IMR-90 (cell line): ENCODE results near the gene UPK2. TPM values are rescaled to one million over a fixed set of nuclear protein-coding genes. Genes with fewer than 3 reads are reported as not detected.

Source experiments
- ATAC-seq: fragments of 200-7000 bp; cut with Tn5 transposase; 2 replicates; pipeline ENCODE4 v1.9.1; 2020; ENCODE audit warnings: low read depth, mild to moderate bottlenecking, moderate library complexity
- BruUV-seq: library from RNA; stranded (reverse); fragments of 400-500 nt; replicated peaks from 2 replicates; lab custom pipeline; 2021; lab: Mats Ljungman, UMichigan
- CTCF ChIA-PET: fragments of 300-600 bp; formaldehyde crosslinking; extraction: SDS; loops from one replicate; lab custom pipeline; 2021; ENCODE audit warnings: antibody characterized with exemption; lab: Yijun Ruan, JAX
- POLR2A ChIA-PET: fragments of 300-600 bp; sonication (Branson Sonifier 250); formaldehyde crosslinking; loops from one replicate; lab custom pipeline; 2022; ENCODE audit warnings: antibody characterized with exemption; ENCODE audit not compliant: unreplicated experiment; lab: Charles Lee
- DNase-seq: peaks from one replicate; pipeline ENCODE4 v3.0.0; 2013
- H2AFZ ChIP-seq: replicated peaks from 2 replicates; pipeline ENCODE3; 2013; ENCODE audit warnings: low read length, mild to moderate bottlenecking; ENCODE audit not compliant: poor library complexity
- H2AK5ac ChIP-seq: 2 replicates; pipeline ENCODE4 v1.6.1; 2013; ENCODE audit warnings: low read depth, low read length, inconsistent platforms
- H2AK9ac ChIP-seq: replicated peaks from 2 replicates; pipeline ENCODE3; 2013; ENCODE audit warnings: mild to moderate bottlenecking, low read depth, low read length, moderate library complexity; ENCODE audit not compliant: poor library complexity
- H2BK120ac ChIP-seq: 2 replicates; pipeline ENCODE4 v1.6.1; 2013; ENCODE audit warnings: low read depth, low read length, inconsistent platforms
- H2BK15ac ChIP-seq: 3 replicates; pipeline ENCODE4 v1.6.1; 2013; ENCODE audit warnings: low read depth, low read length, inconsistent platforms
- H2BK20ac ChIP-seq: 2 replicates; pipeline ENCODE4 v1.6.1; 2013; ENCODE audit warnings: low read depth, mild to moderate bottlenecking, inconsistent platforms, low read length, moderate library complexity
- H2BK5ac ChIP-seq: 2 replicates; pipeline ENCODE4 v1.6.1; 2013; ENCODE audit warnings: mild to moderate bottlenecking, low read depth, low read length, inconsistent platforms; ENCODE audit not compliant: poor library complexity, severe bottlenecking
- H3K14ac ChIP-seq: replicated peaks from 2 replicates; pipeline ENCODE4 v1.6.1; 2013; ENCODE audit warnings: low read depth, low read length, inconsistent platforms
- H3K18ac ChIP-seq: 2 replicates; pipeline ENCODE4 v1.6.1; 2013; ENCODE audit warnings: low read depth, low read length, control low read depth
- H3K23ac ChIP-seq: 2 replicates; pipeline ENCODE4 v1.6.1; 2013; ENCODE audit warnings: low read depth, low read length, inconsistent platforms
- H3K27ac ChIP-seq: 2 replicates; pipeline ENCODE4 v1.5.1; 2013; ENCODE audit warnings: mild to moderate bottlenecking, control low read depth, low read length; ENCODE audit not compliant: insufficient read depth
- H3K27me3 ChIP-seq: 2 replicates; pipeline ENCODE4 v1.6.1; 2013; ENCODE audit warnings: low read length; ENCODE audit not compliant: control insufficient read depth, insufficient read depth
- H3K36me3 ChIP-seq: 2 replicates; pipeline ENCODE4 v1.6.1; 2013; ENCODE audit warnings: low read length, mixed read lengths; ENCODE audit not compliant: control insufficient read depth, insufficient read depth
- H3K4ac ChIP-seq: 2 replicates; pipeline ENCODE4 v1.6.1; 2013; ENCODE audit warnings: low read depth, low read length, inconsistent platforms
- H3K4me1 ChIP-seq: 2 replicates; pipeline ENCODE4 v1.6.1; 2013; ENCODE audit warnings: low read length, mixed read lengths; ENCODE audit not compliant: control insufficient read depth, insufficient read depth
- H3K4me2 ChIP-seq: 2 replicates; pipeline ENCODE4 v1.6.1; 2013; ENCODE audit warnings: low read depth, mild to moderate bottlenecking, control low read depth, low read length, moderate library complexity
- H3K4me3 ChIP-seq: 2 replicates; pipeline ENCODE4 v1.5.1; 2013; ENCODE audit warnings: low read depth, mild to moderate bottlenecking, control low read depth, low read length, moderate library complexity; ENCODE audit not compliant: insufficient read depth
- H3K56ac ChIP-seq: 2 replicates; pipeline ENCODE4 v1.6.1; 2013; ENCODE audit warnings: low read length, inconsistent platforms; ENCODE audit not compliant: insufficient read depth; ENCODE audit errors: extremely low read depth
- H3K79me1 ChIP-seq, 2 experiments: 2 replicates each; pipeline ENCODE4 v1.6.1; 2013; ENCODE audit warnings: low read length in 2 of 2, inconsistent platforms in 1 of 2, low read depth in 1 of 2
- H3K9ac ChIP-seq: 2 replicates; pipeline ENCODE4 v1.6.1; 2013; ENCODE audit warnings: low read depth, low read length, control low read depth
- H3K9me1 ChIP-seq: 2 replicates; pipeline ENCODE4 v1.6.1; 2013; ENCODE audit warnings: low read length, inconsistent platforms; ENCODE audit not compliant: insufficient read depth
- H3K9me3 ChIP-seq: 2 replicates; pipeline ENCODE4 v1.6.1; 2013; ENCODE audit warnings: low read length; ENCODE audit not compliant: control insufficient read depth, insufficient read depth
- H4K20me1 ChIP-seq: 2 replicates; pipeline ENCODE4 v1.6.1; 2013; ENCODE audit warnings: low read length, inconsistent platforms; ENCODE audit not compliant: insufficient read depth
- H4K5ac ChIP-seq: 2 replicates; pipeline ENCODE4 v1.6.1; 2013; ENCODE audit warnings: mild to moderate bottlenecking, low read depth, low read length, control low read depth
- H4K8ac ChIP-seq, 2 experiments: 2 replicates each; pipeline ENCODE4 v1.6.1; 2013; ENCODE audit warnings: low read depth in 2 of 2, low read length in 2 of 2, control low read depth in 1 of 2, inconsistent platforms in 1 of 2
- H4K91ac ChIP-seq: 2 replicates; pipeline ENCODE4 v1.6.1; 2013; ENCODE audit warnings: low read depth, low read length, inconsistent platforms; ENCODE audit not compliant: insufficient read depth
- CEBPB ChIP-seq: IDR thresholded peaks from 2 replicates; pipeline ENCODE4 v1.6.1; 2012; ENCODE audit warnings: low read depth, low read length, improper control_type of control experiment
- CHD1 ChIP-seq: IDR thresholded peaks from 2 replicates; pipeline ENCODE4 v1.6.1; 2012; ENCODE audit warnings: low read depth, low read length, improper control_type of control experiment
- FOS ChIP-seq: fragments of 150-350 bp; IDR thresholded peaks from 2 replicates; pipeline ENCODE4 v1.6.1; 2016; ENCODE audit warnings: low read depth, low read length
- MAFK ChIP-seq: IDR thresholded peaks from 2 replicates; pipeline ENCODE4 v1.6.1; 2012; ENCODE audit warnings: low read depth, low read length, improper control_type of control experiment
- MAZ ChIP-seq: IDR thresholded peaks from 2 replicates; pipeline ENCODE4 v1.6.1; 2012; ENCODE audit warnings: low read depth, mild to moderate bottlenecking, low read length, improper control_type of control experiment, moderate library complexity, borderline replicate concordance
- MXI1 ChIP-seq: IDR thresholded peaks from 2 replicates; pipeline ENCODE4 v1.6.1; 2012; ENCODE audit warnings: low read depth, mild to moderate bottlenecking, low read length, moderate library complexity, borderline replicate concordance
- NFE2L2 ChIP-seq: fragments of 150-350 bp; IDR thresholded peaks from 2 replicates; pipeline ENCODE4 v1.6.1; 2016; ENCODE audit warnings: low read depth, mild to moderate bottlenecking, low read length
- POLR2A ChIP-seq: IDR thresholded peaks from 2 replicates; pipeline ENCODE4 v1.6.1; 2012; ENCODE audit warnings: mild to moderate bottlenecking, low read depth, low read length
- RAD21 ChIP-seq: IDR thresholded peaks from 2 replicates; pipeline ENCODE4 v1.6.1; 2012; ENCODE audit warnings: low read length, improper control_type of control experiment
- RCOR1 ChIP-seq: IDR thresholded peaks from 2 replicates; pipeline ENCODE4 v1.6.1; 2012; ENCODE audit warnings: mild to moderate bottlenecking, low read length, improper control_type of control experiment; ENCODE audit not compliant: insufficient replicate concordance
- SMC3 ChIP-seq: fragments of 150-350 bp; IDR thresholded peaks from 2 replicates; pipeline ENCODE4 v1.6.1; 2016; ENCODE audit warnings: low read depth, mild to moderate bottlenecking, antibody characterized with exemption, low read length, moderate library complexity
- WGBS, 2 experiments: methylation state at CpG; one replicate each; pipeline versions ENCODE4 v1.1.5 to v1.1.7; 2013; ENCODE audit warnings: missing lambda C conversion rate in 2 of 2; ENCODE audit not compliant: insufficient read length in 1 of 2; ENCODE audit errors: extremely low coverage in 2 of 2; 5-methylcytosine and 5-hydroxymethylcytosine counted together
- dilution Hi-C: fragments of 300-500 bp; cut with HindIII; formaldehyde crosslinking; loops from one replicate; pipeline ENCODE4 v1.14.3; 2018; ENCODE audit warnings: low sequenced_read_pairs; ENCODE audit not compliant: unreplicated experiment
- in situ Hi-C: fragments of 300-500 bp; cut with MboI; formaldehyde crosslinking; loops from 3 replicates; pipeline ENCODE4 v1.14.3; 2019; ENCODE audit warnings: low sequenced_read_pairs, inconsistent platforms, mixed read lengths
- intact Hi-C: fragments of 100-400 bp; cut with micrococcal nuclease; formaldehyde crosslinking; loops from 2 replicates; pipeline ENCODE4 v1.10.0; 2022
- polyA plus RNA-seq, 3 experiments: library from polyadenylated mRNA; depleted of rRNA; stranded (reverse); fragments of >200 nt; gene quantifications; 2 replicates each; pipeline ENCODE4 v1.2.3, GENCODE V29; 2012; ENCODE audit warnings: low replicate concordance in 1 of 3
- total RNA-seq: library from RNA; depleted of rRNA; stranded (reverse); fragments of >200 nt; gene quantifications from 2 replicates; pipeline ENCODE4 v1.2.3, GENCODE V29; 2012
- TF ChIP-seq, protein P1 (sequence below): conservative IDR thresholded peaks from 2 replicates; pipeline ENCODE4 v1.5.1; 2012; ENCODE audit warnings: mild to moderate bottlenecking, low read depth, low read length, improper control_type of control experiment
- TF ChIP-seq, protein P2 (sequence below): fragments of 150-350 bp; IDR thresholded peaks from 2 replicates; pipeline ENCODE4 v1.6.1; 2016; ENCODE audit warnings: low read depth, mild to moderate bottlenecking, low read length, moderate library complexity, borderline replicate concordance
- TF ChIP-seq, protein P3 (sequence below): fragments of 150-350 bp; IDR thresholded peaks from 2 replicates; pipeline ENCODE4 v1.6.1; 2017; ENCODE audit warnings: mild to moderate bottlenecking, antibody characterized with exemption, low read length, low read depth

UPK2 gene
- total and polyA plus RNA-seq, 2 of the 4 experiments (the other 2 are of a cell fraction), result 0.26 TPM; not detected in 1

DNA sequence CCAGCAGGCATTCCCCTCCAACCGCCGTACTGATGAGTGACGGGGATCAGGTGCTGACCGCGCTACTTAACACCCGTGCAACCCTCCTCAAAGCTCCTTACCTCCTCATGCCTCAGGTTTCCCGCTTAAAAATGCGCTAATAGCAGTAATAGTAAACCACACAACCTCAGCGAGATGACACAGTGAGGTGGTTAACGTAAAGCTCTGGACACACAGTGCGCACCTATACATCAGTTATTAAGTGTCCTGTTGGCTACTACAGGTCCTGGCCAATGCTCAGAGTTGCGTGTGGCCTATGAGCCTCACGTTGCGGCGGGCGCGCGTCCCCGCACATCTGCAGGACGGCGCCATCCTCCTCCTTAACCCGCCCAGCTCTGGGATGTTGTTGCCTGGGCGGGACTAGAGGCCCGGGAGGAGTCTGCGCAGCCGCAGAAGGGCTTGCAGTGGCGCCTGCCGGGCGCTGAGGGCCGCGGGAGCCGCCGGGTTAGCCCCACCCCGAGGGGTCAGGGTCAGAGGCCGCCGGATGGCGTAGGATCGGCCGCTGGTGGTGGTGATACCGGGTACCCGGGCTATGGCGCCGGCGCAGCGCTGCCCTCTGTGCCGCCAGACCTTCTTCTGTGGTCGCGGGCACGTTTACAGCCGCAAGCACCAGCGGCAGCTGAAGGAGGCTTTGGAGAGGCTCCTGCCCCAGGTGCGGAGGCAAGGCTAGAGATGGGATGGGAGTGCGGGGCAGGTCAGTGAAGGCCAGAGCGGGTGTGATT, 41.7 kb downstream of the UPK2 start, which contains the start of gene CENATAC:
Gene CENATAC (plus strand): TSS at position 512 of the 761 bp plus-strand sequence. CDS start 60 bp downstream, at position 572.
- H2BK120ac ChIP-seq, result peak within 1 kb of the TSS; percentile 32; the same call in 1 of the 2 replicates
- H3K56ac ChIP-seq, result peak within 1 kb of the TSS; percentile 49
- peak within 1 kb of the TSS; percentile 83 for H4K91ac ChIP-seq
- WGBS, 2 experiments, result 1% methylated on average over 32 of the region's 54 CpGs; no CpG with 5 or more reads in 1 of the 2 experiments
- POLR2A ChIA-PET, result interaction anchor here (0.6 kb wide), 1 partner anchor 339 kb away, joined by 3 read pairs; no protein-coding TSS in a partner anchor
- H4K8ac ChIP-seq, result peak within 1 kb of the TSS; percentile 92 to 93
- peak within 1 kb of the TSS; percentile 96 for H3K23ac ChIP-seq
- H3K27ac ChIP-seq, result peak within 1 kb of the TSS; percentile 64
- H4K20me1 ChIP-seq, result no peaks in the 10 kb centered on the region
- in situ Hi-C loops (no loop called here), intact Hi-C loops (no loop called here), dilution Hi-C loops (no loop called here)
- peak within 1 kb of the TSS; percentile 87 for H3K9ac ChIP-seq
- peak within 1 kb of the TSS; percentile 93 for H2AFZ ChIP-seq
- peak within 1 kb of the TSS; percentile 77 for H2BK5ac ChIP-seq
- peak within 1 kb of the TSS; percentile 83 for H3K4me3 ChIP-seq
- DNase-seq, result peak; percentile 80
- peak within 1 kb of the TSS; percentile 91 for H3K4ac ChIP-seq
- H3K4me1 ChIP-seq, result peaks cover 7% of the 10 kb centered on the region
- no peaks in the 10 kb centered on the region for H3K9me3 ChIP-seq
- no peaks in the 10 kb centered on the region for H3K27me3 ChIP-seq
- H3K9me1 ChIP-seq, result peaks cover 8% of the 10 kb centered on the region
- peak within 1 kb of the TSS; percentile 68; the same call in 1 of the 3 replicates for H2BK15ac ChIP-seq
- H2BK20ac ChIP-seq, result 0 out of 2 replicates have a peak within 1 kb of the TSS, but pooled peaks have one; percentile 27
- H2AK9ac ChIP-seq, result peak within 1 kb of the TSS; percentile 94
- CTCF ChIA-PET, result no interaction called here
- BruUV-seq, result no TSS peak
- peak within 1 kb of the TSS; percentile 90 for H4K5ac ChIP-seq
- H3K18ac ChIP-seq, result peak within 1 kb of the TSS; percentile 72
- H3K79me1 ChIP-seq, result peaks cover 22 to 55% of the 10 kb centered on the region in 2 experiments
- ATAC-seq, result peak; percentile 98
- peak within 1 kb of the TSS; percentile 98 for H3K4me2 ChIP-seq
- peak within 1 kb of the TSS; percentile 97 for H3K14ac ChIP-seq
- peak within 1 kb of the TSS; percentile 80 for H2AK5ac ChIP-seq
- H3K36me3 ChIP-seq, result peaks cover 4% of the 10 kb centered on the region
- TF ChIP-seq MXI1 (peak; percentile 53; the same call in 1 of the 2 replicates), CEBPB (no peak), MAFK (no peak), POLR2A (peak; percentile 39; the same call in 1 of the 2 replicates), MAZ (0 out of 2 replicates have a peak, but pooled peaks have one; percentile 8), NFE2L2 (no peak), SMC3 (no peak), RAD21 (no peak), CHD1 (no peak), RCOR1 (no peak), FOS (no peak)
- TF ChIP-seq, protein P1, sequence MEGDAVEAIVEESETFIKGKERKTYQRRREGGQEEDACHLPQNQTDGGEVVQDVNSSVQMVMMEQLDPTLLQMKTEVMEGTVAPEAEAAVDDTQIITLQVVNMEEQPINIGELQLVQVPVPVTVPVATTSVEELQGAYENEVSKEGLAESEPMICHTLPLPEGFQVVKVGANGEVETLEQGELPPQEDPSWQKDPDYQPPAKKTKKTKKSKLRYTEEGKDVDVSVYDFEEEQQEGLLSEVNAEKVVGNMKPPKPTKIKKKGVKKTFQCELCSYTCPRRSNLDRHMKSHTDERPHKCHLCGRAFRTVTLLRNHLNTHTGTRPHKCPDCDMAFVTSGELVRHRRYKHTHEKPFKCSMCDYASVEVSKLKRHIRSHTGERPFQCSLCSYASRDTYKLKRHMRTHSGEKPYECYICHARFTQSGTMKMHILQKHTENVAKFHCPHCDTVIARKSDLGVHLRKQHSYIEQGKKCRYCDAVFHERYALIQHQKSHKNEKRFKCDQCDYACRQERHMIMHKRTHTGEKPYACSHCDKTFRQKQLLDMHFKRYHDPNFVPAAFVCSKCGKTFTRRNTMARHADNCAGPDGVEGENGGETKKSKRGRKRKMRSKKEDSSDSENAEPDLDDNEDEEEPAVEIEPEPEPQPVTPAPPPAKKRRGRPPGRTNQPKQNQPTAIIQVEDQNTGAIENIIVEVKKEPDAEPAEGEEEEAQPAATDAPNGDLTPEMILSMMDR, result 0 out of 2 replicates have a peak, but pooled peaks have one; percentile 1
- TF ChIP-seq, protein P2, sequence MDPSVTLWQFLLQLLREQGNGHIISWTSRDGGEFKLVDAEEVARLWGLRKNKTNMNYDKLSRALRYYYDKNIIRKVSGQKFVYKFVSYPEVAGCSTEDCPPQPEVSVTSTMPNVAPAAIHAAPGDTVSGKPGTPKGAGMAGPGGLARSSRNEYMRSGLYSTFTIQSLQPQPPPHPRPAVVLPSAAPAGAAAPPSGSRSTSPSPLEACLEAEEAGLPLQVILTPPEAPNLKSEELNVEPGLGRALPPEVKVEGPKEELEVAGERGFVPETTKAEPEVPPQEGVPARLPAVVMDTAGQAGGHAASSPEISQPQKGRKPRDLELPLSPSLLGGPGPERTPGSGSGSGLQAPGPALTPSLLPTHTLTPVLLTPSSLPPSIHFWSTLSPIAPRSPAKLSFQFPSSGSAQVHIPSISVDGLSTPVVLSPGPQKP, result no peak
- TF ChIP-seq, protein P3, sequence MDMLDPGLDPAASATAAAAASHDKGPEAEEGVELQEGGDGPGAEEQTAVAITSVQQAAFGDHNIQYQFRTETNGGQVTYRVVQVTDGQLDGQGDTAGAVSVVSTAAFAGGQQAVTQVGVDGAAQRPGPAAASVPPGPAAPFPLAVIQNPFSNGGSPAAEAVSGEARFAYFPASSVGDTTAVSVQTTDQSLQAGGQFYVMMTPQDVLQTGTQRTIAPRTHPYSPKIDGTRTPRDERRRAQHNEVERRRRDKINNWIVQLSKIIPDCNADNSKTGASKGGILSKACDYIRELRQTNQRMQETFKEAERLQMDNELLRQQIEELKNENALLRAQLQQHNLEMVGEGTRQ, result no peak
